HEK293 (cell line): ENCODE measurements around the gene FAH.

Experiments
- ELK4 ChIP-seq: IDR thresholded peaks from 2 replicates; pipeline ENCODE4 v1.6.1; 2011; ENCODE audit warnings: mild to moderate bottlenecking, low read depth, low read length, borderline replicate concordance
- KLF1 ChIP-seq: fragments of 450-650 bp; formaldehyde crosslinking; IDR thresholded peaks from 2 replicates; pipeline ENCODE4 v1.5.1; 2016; ENCODE audit warnings: missing biosample characterization, missing genetic modification characterization
- KLF10 ChIP-seq: fragments of 450-650 bp; IDR thresholded peaks from 2 replicates; pipeline ENCODE4 v1.5.1; 2018; ENCODE audit warnings: missing biosample characterization, mild to moderate bottlenecking, missing genetic modification characterization
- MYNN ChIP-seq: fragments of 450-650 bp; formaldehyde crosslinking; IDR thresholded peaks from 2 replicates; pipeline ENCODE4 v1.5.1; 2016; ENCODE audit warnings: missing biosample characterization, missing genetic modification characterization, borderline replicate concordance
- PATZ1 ChIP-seq: fragments of 450-650 bp; formaldehyde crosslinking; IDR thresholded peaks from 2 replicates; pipeline ENCODE4 v1.5.1; 2016; ENCODE audit warnings: missing biosample characterization, missing genetic modification characterization
- RBAK ChIP-seq: fragments of 450-650 bp; formaldehyde crosslinking; IDR thresholded peaks from 2 replicates; pipeline ENCODE4 v1.5.1; 2016; ENCODE audit warnings: missing biosample characterization, missing genetic modification characterization
- SP3 ChIP-seq: fragments of 450-650 bp; formaldehyde crosslinking; IDR thresholded peaks from 2 replicates; pipeline ENCODE4 v1.5.1; 2016; ENCODE audit warnings: missing biosample characterization, missing genetic modification characterization
- WT1 ChIP-seq: fragments of 450-650 bp; formaldehyde crosslinking; IDR thresholded peaks from 2 replicates; pipeline ENCODE4 v1.5.1; 2016; ENCODE audit warnings: missing biosample characterization, missing genetic modification characterization
- YY1 ChIP-seq: fragments of 450-650 bp; formaldehyde crosslinking; IDR thresholded peaks from 2 replicates; pipeline ENCODE4 v1.5.1; 2018; ENCODE audit warnings: missing biosample characterization, missing genetic modification characterization
- ZBTB1 ChIP-seq: fragments of 450-650 bp; formaldehyde crosslinking; IDR thresholded peaks from 2 replicates; pipeline ENCODE4 v1.5.1; 2016; ENCODE audit warnings: missing biosample characterization, missing genetic modification characterization
- ZBTB11 ChIP-seq: fragments of 450-650 bp; formaldehyde crosslinking; conservative IDR thresholded peaks from 2 replicates; pipeline ENCODE4 v1.5.1; 2016; ENCODE audit warnings: low read depth, missing biosample characterization, missing genetic modification characterization
- ZFHX2 ChIP-seq: fragments of 450-650 bp; formaldehyde crosslinking; conservative IDR thresholded peaks from 2 replicates; pipeline ENCODE4 v1.5.1; 2016; ENCODE audit warnings: missing biosample characterization, missing genetic modification characterization
- ZNF175 ChIP-seq: fragments of 450-650 bp; formaldehyde crosslinking; IDR thresholded peaks from 2 replicates; pipeline ENCODE4 v1.5.1; 2016; ENCODE audit warnings: missing biosample characterization, missing genetic modification characterization
- ZNF280D ChIP-seq: fragments of 450-650 bp; formaldehyde crosslinking; IDR thresholded peaks from 2 replicates; pipeline ENCODE4 v1.5.1; 2016; ENCODE audit warnings: missing biosample characterization, missing genetic modification characterization
- ZNF341 ChIP-seq: fragments of 450-650 bp; formaldehyde crosslinking; IDR thresholded peaks from 2 replicates; pipeline ENCODE4; 2016; ENCODE audit warnings: low read depth, missing biosample characterization, missing genetic modification characterization
- ZNF366 ChIP-seq: fragments of 450-650 bp; formaldehyde crosslinking; conservative IDR thresholded peaks from 2 replicates; pipeline ENCODE4 v1.5.1; 2016; ENCODE audit warnings: missing biosample characterization, missing genetic modification characterization
- ZNF404 ChIP-seq: fragments of 450-650 bp; formaldehyde crosslinking; IDR thresholded peaks from 2 replicates; pipeline ENCODE4 v1.5.1; 2017; ENCODE audit warnings: missing biosample characterization, missing genetic modification characterization
- ZNF555 ChIP-seq: fragments of 450-650 bp; formaldehyde crosslinking; conservative IDR thresholded peaks from 2 replicates; pipeline ENCODE4 v1.5.1; 2017; ENCODE audit warnings: missing biosample characterization, mild to moderate bottlenecking, missing genetic modification characterization, inconsistent platforms
- ZNF561 ChIP-seq: fragments of 450-650 bp; IDR thresholded peaks from 2 replicates; pipeline ENCODE4 v1.5.1; 2018; ENCODE audit warnings: missing biosample characterization, missing genetic modification characterization, borderline replicate concordance
- ZNF626 ChIP-seq: fragments of 450-650 bp; sonication (Bioruptor Pico); formaldehyde crosslinking; IDR thresholded peaks from 2 replicates; pipeline ENCODE4 v1.5.1; 2018; ENCODE audit warnings: missing biosample characterization, missing genetic modification characterization, inconsistent platforms
- ZNF629 ChIP-seq: fragments of 450-650 bp; formaldehyde crosslinking; IDR thresholded peaks from 2 replicates; pipeline ENCODE4 v1.5.1; 2017; ENCODE audit warnings: missing biosample characterization, missing genetic modification characterization
- ZNF660 ChIP-seq: fragments of 450-650 bp; IDR thresholded peaks from 2 replicates; pipeline ENCODE4 v1.5.1; 2018; ENCODE audit warnings: missing biosample characterization, mild to moderate bottlenecking, missing genetic modification characterization
- ZNF785 ChIP-seq: fragments of 450-650 bp; formaldehyde crosslinking; IDR thresholded peaks from 2 replicates; pipeline ENCODE4 v1.5.1; 2016; ENCODE audit warnings: missing biosample characterization, missing genetic modification characterization
- TF ChIP-seq, protein P1 (sequence below): fragments of 450-650 bp; formaldehyde crosslinking; IDR thresholded peaks from 2 replicates; pipeline ENCODE4 v1.5.1; 2016; ENCODE audit warnings: missing biosample characterization, missing genetic modification characterization
- TF ChIP-seq, protein P2 (sequence below): fragments of 450-650 bp; IDR thresholded peaks from 2 replicates; pipeline ENCODE4 v1.5.1; 2018; ENCODE audit warnings: missing biosample characterization, mild to moderate bottlenecking, missing genetic modification characterization

The FAH gene

GRCh38 chr15:80152896-80153876 is at the start of gene FAH (continued):
- TF ChIP-seq ZNF341, result peak; percentile 32; the same call in 1 of the 2 replicates
- TF ChIP-seq KLF1 (tag by site-specific recombination), result 0 out of 2 replicates have a peak, but pooled peaks have one; percentile 12
- TF ChIP-seq, protein P1, sequence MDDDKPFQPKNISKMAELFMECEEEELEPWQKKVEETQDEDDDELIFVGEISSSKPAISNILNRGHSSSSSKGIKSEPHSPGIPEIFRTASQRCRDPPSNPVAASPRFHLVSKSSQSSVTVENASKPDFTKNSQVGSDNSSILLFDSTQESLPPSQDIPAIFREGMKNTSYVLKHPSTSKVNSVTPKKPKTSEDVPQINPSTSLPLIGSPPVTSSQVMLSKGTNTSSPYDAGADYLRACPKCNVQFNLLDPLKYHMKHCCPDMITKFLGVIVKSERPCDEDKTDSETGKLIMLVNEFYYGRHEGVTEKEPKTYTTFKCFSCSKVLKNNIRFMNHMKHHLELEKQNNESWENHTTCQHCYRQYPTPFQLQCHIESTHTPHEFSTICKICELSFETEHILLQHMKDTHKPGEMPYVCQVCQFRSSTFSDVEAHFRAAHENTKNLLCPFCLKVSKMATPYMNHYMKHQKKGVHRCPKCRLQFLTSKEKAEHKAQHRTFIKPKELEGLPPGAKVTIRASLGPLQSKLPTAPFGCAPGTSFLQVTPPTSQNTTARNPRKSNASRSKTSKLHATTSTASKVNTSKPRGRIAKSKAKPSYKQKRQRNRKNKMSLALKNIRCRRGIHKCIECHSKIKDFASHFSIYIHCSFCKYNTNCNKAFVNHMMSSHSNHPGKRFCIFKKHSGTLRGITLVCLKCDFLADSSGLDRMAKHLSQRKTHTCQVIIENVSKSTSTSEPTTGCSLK, result no peak
- peak; percentile 74 for TF ChIP-seq KLF10
- no peak for TF ChIP-seq ZNF626
- TF ChIP-seq ZNF280D (tag by site-specific recombination), result no peak
- TF ChIP-seq ZBTB11 (tag by site-specific recombination), result no peak; the same call in 1 of the 2 replicates
- no peak for TF ChIP-seq MYNN
- no peak for TF ChIP-seq ZBTB1 (tag by site-specific recombination)
- no peak for TF ChIP-seq ZNF660
- TF ChIP-seq ELK4, result no peak
- no peak for TF ChIP-seq RBAK
- peak; percentile 46; the same call in 1 of the 2 replicates for TF ChIP-seq YY1 (tag by site-specific recombination)
- TF ChIP-seq ZNF785 (tag by site-specific recombination), result 0 out of 2 replicates have a peak, but pooled peaks have one; percentile 30
- TF ChIP-seq, protein P2, sequence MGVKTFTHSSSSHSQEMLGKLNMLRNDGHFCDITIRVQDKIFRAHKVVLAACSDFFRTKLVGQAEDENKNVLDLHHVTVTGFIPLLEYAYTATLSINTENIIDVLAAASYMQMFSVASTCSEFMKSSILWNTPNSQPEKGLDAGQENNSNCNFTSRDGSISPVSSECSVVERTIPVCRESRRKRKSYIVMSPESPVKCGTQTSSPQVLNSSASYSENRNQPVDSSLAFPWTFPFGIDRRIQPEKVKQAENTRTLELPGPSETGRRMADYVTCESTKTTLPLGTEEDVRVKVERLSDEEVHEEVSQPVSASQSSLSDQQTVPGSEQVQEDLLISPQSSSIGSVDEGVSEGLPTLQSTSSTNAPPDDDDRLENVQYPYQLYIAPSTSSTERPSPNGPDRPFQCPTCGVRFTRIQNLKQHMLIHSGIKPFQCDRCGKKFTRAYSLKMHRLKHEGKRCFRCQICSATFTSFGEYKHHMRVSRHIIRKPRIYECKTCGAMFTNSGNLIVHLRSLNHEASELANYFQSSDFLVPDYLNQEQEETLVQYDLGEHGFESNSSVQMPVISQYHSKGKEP (tag by site-specific recombination), result peak; percentile 24; the same call in 1 of the 2 replicates
- no peak for TF ChIP-seq ZNF629 (tag by site-specific recombination)
- TF ChIP-seq WT1 (tag by site-specific recombination), result 0 out of 2 replicates have a peak, but pooled peaks have one; percentile 17
- peak; percentile 68 for TF ChIP-seq PATZ1 (tag by site-specific recombination)
- TF ChIP-seq ZNF404, result no peak
- TF ChIP-seq ZFHX2 (tag by site-specific recombination), result peak; percentile 18; the same call in 1 of the 2 replicates
- TF ChIP-seq ZNF555 (tag by site-specific recombination), result no peak
- peak; percentile 85 for TF ChIP-seq SP3 (tag by site-specific recombination)
- TF ChIP-seq ZNF561 (tag by site-specific recombination), result no peak
- 0 out of 2 replicates have a peak, but pooled peaks have one; percentile 15 for TF ChIP-seq ZNF366
- no peak for TF ChIP-seq ZNF175 (tag by site-specific recombination)
